ENCODE results near the gene CIT. TPM values are rescaled to one million over a fixed set of nuclear protein-coding genes. Genes with fewer than 3 reads are reported as not detected.

CIT gene
- total RNA-seq, 2 donors from 2014 or later: 0.33 to 1.3 TPM

DNA sequence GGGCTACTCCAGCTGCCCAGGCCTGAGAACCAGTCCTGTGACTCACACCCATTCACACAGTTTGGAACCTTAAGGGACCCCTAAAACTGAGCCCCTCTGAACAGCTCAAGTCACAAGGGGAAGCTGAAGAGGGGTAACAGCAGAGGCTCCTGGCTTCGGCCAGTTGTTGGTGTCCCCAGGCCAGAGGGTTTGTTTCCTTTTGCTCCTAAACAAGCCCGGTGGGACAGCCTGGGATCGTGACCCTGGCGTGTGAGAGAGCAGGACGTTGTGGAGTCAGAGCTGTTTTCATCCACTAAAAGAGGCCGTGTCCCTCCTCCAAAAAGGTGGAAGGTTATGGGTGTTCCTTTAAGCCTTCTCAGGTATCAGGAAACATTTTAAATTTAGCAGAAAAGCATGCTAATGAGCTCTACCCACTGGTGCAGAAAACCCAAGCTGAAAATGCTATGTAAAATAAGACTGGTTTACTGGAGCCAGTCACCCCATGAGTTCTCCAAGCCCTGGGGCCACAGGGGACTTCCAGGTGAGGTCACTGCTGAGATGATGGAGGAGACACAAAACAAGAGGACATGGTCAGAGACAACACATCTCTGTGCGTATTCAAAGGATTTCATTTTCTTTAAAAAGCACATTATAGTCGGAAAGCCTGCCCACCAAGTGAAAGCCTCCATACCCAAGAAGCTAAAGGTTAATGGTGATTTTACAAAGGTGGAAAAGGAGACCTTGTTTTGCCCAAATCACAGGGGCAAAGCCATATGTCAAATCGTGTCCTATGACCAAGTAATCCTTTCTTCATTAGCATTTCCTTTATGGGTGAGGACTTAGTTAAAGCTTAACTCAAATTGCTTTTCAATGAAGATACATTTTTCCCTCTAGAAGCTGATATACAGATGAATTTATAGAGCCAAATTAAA, 195.1 kb downstream of the CIT start:
- TF ChIP-seq POLR2A (IDR thresholded peaks at IDR 0.05): no peak
- TF ChIP-seq, protein P1, sequence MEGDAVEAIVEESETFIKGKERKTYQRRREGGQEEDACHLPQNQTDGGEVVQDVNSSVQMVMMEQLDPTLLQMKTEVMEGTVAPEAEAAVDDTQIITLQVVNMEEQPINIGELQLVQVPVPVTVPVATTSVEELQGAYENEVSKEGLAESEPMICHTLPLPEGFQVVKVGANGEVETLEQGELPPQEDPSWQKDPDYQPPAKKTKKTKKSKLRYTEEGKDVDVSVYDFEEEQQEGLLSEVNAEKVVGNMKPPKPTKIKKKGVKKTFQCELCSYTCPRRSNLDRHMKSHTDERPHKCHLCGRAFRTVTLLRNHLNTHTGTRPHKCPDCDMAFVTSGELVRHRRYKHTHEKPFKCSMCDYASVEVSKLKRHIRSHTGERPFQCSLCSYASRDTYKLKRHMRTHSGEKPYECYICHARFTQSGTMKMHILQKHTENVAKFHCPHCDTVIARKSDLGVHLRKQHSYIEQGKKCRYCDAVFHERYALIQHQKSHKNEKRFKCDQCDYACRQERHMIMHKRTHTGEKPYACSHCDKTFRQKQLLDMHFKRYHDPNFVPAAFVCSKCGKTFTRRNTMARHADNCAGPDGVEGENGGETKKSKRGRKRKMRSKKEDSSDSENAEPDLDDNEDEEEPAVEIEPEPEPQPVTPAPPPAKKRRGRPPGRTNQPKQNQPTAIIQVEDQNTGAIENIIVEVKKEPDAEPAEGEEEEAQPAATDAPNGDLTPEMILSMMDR (IDR thresholded peaks at IDR 0.05): no peak
- no peaks in the 10 kb centered on the region for H3K27me3 ChIP-seq
- H3K36me3 ChIP-seq (replicated peaks in 1 of 2; ENCODE audit: insufficient read depth in 1 of 2, low read depth in 2 of 2): peaks cover 17 to 30% of the 10 kb centered on the region in 2 donors
- no peak overlapping the region for H3K4me3 ChIP-seq
- DNase-seq (no peak), ATAC-seq (no peak)
- intact Hi-C loops (cut with DNase I): no loop called here
- 86 to 94% methylated on average over 8 to 9 of the region's 9 CpGs for WGBS, 2 donors
- peak overlapping the region in 2 of 4 donors; percentile 54 to 63 for H3K27ac ChIP-seq
- peaks cover 28% of the 10 kb centered on the region for H3K4me1 ChIP-seq
- H3K9me3 ChIP-seq: no peaks in the 10 kb centered on the region

DNA sequence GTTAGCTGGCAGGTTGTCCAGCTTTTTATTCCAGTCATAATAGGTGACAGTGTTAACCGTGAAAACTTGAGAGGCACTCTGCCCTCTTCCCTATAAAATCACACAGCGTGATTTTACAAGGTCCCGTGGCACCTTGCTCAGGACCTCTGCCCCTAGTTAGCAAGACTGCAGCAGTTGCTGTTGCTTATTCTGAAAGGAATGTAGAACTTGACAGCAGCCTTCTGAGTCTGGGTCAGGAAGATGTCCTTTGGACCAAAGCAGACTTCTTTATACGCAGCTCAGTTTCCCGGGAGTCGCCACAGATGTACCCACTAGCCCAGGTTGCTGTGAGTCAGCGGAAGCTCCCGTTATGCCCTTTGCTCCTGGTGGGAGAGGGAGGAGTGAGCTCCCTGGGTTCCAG, 196.0 kb downstream of the CIT start:
- Histone ChIP-seq H3K9me3 (no peaks in the 10 kb centered on the region), H3K27me3 (no peaks in the 10 kb centered on the region), H3K4me3 (no peak overlapping the region), H3K27ac (no peak overlapping the region), H3K4me1 (peaks cover 28% of the 10 kb centered on the region), H3K36me3 (replicated peaks in 1 of 2; ENCODE audit: insufficient read depth in 1 of 2, low read depth in 2 of 2) (peaks cover 24 to 33% of the 10 kb centered on the region in 2 donors)
- DNase-seq: no peak
- intact Hi-C loops (cut with DNase I): no loop called here
- 87 to 91% methylated on average over 8 of the region's 8 CpGs for WGBS, 2 donors
- no peak for ATAC-seq
- TF ChIP-seq, protein P1 (IDR thresholded peaks at IDR 0.05): no peak
- TF ChIP-seq POLR2A (IDR thresholded peaks at IDR 0.05): no peak

DNA sequence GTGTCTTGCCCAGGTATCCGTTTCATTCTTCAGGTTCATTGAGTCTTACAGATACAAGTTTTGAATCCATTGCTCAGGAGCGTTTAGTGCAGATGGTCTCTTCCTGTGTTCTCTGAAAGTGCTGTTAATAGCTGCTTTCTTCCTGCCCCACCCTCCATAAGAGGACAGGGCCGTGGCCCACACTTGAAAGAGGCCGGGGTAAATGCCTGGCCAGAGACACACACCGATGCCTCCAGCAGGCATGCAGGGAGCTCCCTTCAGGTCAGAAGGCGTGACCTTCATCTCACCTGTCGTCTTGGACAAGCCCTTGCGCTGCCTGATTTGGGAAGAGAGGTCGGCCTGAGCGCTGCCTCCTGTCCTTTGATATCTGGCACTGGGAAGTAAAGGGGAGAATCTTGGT, 197.6 kb downstream of the CIT start:
- no peak overlapping the region for H3K27ac ChIP-seq
- DNase-seq: no peak

DNA sequence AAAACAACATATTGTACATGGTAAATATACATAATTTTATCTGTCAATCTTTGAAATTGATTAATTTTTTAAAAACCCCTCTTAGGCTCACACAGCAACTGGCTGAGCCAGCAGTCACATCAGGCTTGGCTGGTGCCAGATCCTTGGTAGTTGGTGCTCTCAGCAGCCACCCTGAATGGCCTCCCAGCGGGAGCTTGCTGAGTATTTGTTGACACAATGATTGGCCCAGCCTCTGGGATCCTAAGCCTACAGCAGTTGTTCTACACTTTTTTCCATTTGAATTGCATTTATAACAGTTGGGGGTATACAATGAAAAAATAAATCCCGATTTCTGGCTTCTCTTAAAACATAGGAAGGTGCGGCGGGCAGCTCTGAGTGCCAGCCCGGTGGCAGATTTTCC, 198.0 kb downstream of the CIT start:
- Histone ChIP-seq H3K27me3 (no peaks in the 10 kb centered on the region), H3K27ac (no peak overlapping the region), H3K4me1 (peaks cover 15% of the 10 kb centered on the region), H3K4me3 (no peak overlapping the region), H3K36me3 (replicated peaks in 1 of 2; ENCODE audit: insufficient read depth in 1 of 2, low read depth in 2 of 2) (peaks cover 25 to 46% of the 10 kb centered on the region in 2 donors), H3K9me3 (no peaks in the 10 kb centered on the region)
- WGBS, 2 donors: 78 to 81% methylated on average over 5 of the region's 5 CpGs
- no peak for TF ChIP-seq POLR2A (IDR thresholded peaks at IDR 0.05)
- TF ChIP-seq, protein P1 (IDR thresholded peaks at IDR 0.05): no peak
- DNase-seq: no peak
- no peak for ATAC-seq
- intact Hi-C loops (cut with DNase I): no loop called here

More for the DNA sequence above, 197.6 kb downstream of the CIT start:
- Histone ChIP-seq H3K9me3 (no peaks in the 10 kb centered on the region), H3K4me1 (peaks cover 19% of the 10 kb centered on the region), H3K27me3 (no peaks in the 10 kb centered on the region), H3K36me3 (replicated peaks in 1 of 2; ENCODE audit: insufficient read depth in 1 of 2, low read depth in 2 of 2) (peaks cover 24 to 42% of the 10 kb centered on the region in 2 donors), H3K4me3 (no peak overlapping the region)
- ATAC-seq: no peak
- 87 to 93% methylated on average over 9 to 10 of the region's 10 CpGs for WGBS, 2 donors
- no peak for TF ChIP-seq POLR2A (IDR thresholded peaks at IDR 0.05)
- TF ChIP-seq, protein P1 (IDR thresholded peaks at IDR 0.05): no peak
- intact Hi-C loops (cut with DNase I): no loop called here

Data from body of pancreas (tissue), 4 donors.